Brain microvascular endothelial cell (primary cell): ENCODE measurements around the gene KANK4.

Experiments used
- DNase-seq: peaks from one replicate; pipeline ENCODE4 v3.0.0-alpha.2; 2020
- H3K27ac ChIP-seq: fragments of 250-450 bp; sonication (Bioruptor Pico); 2 replicates; pipeline ENCODE4 v1.5.1; 2020; ENCODE audit warnings: mild to moderate bottlenecking, moderate library complexity
- H3K27me3 ChIP-seq: fragments of 250-450 bp; sonication (Bioruptor Pico); replicated peaks from 2 replicates; pipeline ENCODE4 v1.5.1; 2020; ENCODE audit warnings: mild to moderate bottlenecking
- H3K36me3 ChIP-seq: fragments of 250-450 bp; sonication (Bioruptor Pico); replicated peaks from 2 replicates; pipeline ENCODE4 v1.5.1; 2020; ENCODE audit warnings: mild to moderate bottlenecking
- H3K4me3 ChIP-seq: 2 replicates; pipeline ENCODE4 v1.5.1; 2011; ENCODE audit warnings: low read depth, mild to moderate bottlenecking, control low read depth, low read length, moderate library complexity
- in situ Hi-C: cut with HindIII; loops from 2 replicates; pipeline ENCODE4 v1.10.0; 2017; ENCODE audit warnings: low sequenced_read_pairs, low pct_ligation_motif_present
- TF ChIP-seq, protein P1 (sequence below): IDR thresholded peaks from 2 replicates; pipeline ENCODE4 v1.5.1; 2011; ENCODE audit warnings: low read depth, mild to moderate bottlenecking, moderate library complexity, low read length, control low read depth, inconsistent platforms; ENCODE audit errors: missing control alignments

The KANK4 gene

DNA sequence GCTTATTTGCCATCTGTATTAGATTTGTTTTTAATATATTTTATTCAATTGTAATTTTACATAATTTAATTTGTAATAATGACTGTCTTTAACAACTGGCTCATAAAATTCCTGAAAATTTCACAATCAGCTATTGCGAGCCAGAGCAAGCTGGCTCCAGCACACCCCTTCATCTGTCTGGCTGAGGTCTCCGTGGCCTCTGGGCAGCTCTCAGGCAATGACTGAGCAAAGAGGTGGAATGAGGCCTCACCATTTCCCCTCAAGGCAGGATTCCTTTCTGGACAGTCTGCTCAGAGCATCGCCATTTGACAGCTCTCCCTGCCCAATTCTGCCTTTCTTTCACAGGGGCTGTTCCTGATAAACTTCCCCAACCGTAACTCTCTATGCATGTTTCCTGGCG is 5.8 kb upstream of the KANK4 start:
- no peaks in the 10 kb centered on the region for H3K36me3 ChIP-seq
- in situ Hi-C loops, result no loop called here
- no peak overlapping the region for H3K4me3 ChIP-seq
- no peaks in the 10 kb centered on the region for H3K27me3 ChIP-seq
- H3K27ac ChIP-seq, result no peak overlapping the region
- no peak for DNase-seq
- TF ChIP-seq, protein P1, sequence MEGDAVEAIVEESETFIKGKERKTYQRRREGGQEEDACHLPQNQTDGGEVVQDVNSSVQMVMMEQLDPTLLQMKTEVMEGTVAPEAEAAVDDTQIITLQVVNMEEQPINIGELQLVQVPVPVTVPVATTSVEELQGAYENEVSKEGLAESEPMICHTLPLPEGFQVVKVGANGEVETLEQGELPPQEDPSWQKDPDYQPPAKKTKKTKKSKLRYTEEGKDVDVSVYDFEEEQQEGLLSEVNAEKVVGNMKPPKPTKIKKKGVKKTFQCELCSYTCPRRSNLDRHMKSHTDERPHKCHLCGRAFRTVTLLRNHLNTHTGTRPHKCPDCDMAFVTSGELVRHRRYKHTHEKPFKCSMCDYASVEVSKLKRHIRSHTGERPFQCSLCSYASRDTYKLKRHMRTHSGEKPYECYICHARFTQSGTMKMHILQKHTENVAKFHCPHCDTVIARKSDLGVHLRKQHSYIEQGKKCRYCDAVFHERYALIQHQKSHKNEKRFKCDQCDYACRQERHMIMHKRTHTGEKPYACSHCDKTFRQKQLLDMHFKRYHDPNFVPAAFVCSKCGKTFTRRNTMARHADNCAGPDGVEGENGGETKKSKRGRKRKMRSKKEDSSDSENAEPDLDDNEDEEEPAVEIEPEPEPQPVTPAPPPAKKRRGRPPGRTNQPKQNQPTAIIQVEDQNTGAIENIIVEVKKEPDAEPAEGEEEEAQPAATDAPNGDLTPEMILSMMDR, result no peak

DNA sequence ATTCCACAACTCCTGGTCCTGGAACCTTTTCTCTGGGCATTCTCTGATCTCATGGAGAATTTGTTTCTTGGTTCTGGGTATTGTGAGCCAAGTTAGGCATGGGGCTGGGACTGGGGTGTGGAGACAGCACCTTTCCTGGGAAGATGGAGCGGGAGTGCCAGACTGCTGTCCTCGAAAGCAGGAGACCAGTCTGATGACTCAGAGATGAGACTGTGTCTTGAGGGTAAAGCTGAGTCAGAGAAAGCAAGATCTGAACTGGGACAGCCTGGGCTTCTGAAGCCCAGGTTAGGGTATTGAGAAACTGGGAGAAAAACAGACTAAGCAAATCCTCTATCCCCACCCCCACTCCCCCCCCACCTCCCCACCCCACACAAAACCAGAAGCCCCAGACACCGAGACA is 2.2 kb upstream of the KANK4 start:
- peaks cover 31% of the 10 kb centered on the region for H3K27me3 ChIP-seq
- TF ChIP-seq, protein P1, result no peak
- no peaks in the 10 kb centered on the region for H3K36me3 ChIP-seq
- peak; percentile 76 for DNase-seq
- H3K27ac ChIP-seq, result no peak overlapping the region
- no peak overlapping the region for H3K4me3 ChIP-seq
- in situ Hi-C loops, result no loop called here

DNA sequence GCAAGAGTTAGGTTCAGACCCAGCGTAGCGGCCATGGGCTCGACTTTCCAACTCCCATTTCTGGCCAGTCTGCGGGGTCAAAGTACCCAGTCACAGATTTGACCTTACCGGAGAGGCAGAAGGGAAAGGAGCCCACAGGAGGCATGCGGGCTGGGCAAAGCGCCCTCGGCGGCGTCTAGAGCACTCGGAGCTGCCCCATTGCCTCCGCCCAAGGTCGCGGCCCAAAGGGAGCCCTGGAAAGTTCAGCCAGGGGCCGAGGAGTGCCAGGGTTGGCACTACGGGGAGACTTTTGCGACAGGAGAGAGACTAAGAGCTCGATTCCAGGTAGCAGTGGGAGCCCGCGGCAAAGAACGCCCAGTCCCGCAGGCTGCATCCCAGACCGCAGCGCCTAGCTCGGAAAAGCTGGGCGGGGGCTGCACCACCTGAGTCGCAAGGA is 896 bp downstream of the KANK4 start:
- peaks cover 33% of the 10 kb centered on the region for H3K27me3 ChIP-seq
- in situ Hi-C loops, result no loop called here
- DNase-seq, result no peak
- TF ChIP-seq, protein P1, result no peak
- peak overlapping the region; percentile 59 for H3K4me3 ChIP-seq
- H3K36me3 ChIP-seq, result no peaks in the 10 kb centered on the region
- no peak overlapping the region for H3K27ac ChIP-seq

DNA sequence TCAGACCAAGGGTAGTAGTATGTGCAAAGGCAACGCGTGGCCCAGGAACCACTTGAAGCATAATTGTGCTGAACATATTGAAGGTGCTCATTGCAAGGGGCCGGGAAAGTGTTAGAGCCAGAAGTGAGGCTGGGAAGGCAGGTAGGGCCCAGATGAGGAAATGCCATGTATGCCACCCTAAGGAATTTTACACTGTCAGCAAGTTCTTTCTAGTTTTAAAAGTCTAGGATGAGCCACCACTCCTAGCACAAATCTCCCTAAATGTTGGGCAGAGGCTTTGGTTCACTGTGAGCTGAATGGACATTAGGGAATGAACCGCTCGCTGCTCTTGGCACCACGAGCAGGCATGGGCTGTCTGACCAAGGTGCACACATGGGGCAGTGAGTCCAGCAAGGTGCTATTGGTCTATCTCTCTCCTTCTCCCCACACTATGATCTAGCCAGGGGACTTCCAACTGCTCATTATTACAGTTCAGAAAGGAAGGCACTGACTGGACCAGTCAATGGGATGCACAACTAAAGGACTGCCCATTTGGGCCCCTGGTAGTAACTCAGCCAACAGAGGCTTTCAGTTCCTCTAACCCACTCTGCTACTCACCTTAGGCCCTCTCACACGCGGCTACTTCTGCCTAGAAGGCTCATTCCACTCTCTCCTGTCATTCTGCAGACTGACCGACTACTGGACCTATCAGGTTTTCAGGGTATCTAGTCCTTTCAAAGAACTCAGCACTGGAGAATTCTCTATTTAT is 2.0 kb downstream of the KANK4 start:
- in situ Hi-C loops, result no loop called here
- no peak for DNase-seq
- H3K27ac ChIP-seq, result no peak overlapping the region
- TF ChIP-seq, protein P1, result no peak
- no peaks in the 10 kb centered on the region for H3K36me3 ChIP-seq
- peaks cover 33% of the 10 kb centered on the region for H3K27me3 ChIP-seq
- no peak overlapping the region for H3K4me3 ChIP-seq

DNA sequence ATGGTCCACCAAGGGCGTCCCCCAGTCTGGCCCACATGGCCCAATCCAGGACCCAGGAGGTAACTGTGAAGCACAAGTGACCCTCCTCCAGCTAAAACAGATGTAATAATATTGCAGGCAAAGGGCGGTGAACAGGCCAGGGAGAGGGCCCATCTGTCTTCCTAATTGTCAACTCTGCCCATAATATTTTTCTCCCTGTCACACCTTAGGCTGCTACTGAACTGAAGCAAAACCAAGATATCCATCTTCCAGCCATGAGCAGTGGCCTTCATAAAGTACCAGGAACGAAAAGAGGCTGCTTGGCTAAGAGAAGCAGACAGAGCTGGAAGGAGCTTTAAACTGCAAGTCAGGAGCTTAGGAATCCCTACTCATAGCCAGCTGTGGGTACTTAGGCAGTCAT is 3.1 kb downstream of the KANK4 start:
- Histone ChIP-seq H3K27ac (no peak overlapping the region), H3K27me3 (peaks cover 33% of the 10 kb centered on the region), H3K4me3 (no peak overlapping the region), H3K36me3 (no peaks in the 10 kb centered on the region)
- in situ Hi-C loops, result no loop called here
- TF ChIP-seq, protein P1, result no peak
- DNase-seq, result no peak

DNA sequence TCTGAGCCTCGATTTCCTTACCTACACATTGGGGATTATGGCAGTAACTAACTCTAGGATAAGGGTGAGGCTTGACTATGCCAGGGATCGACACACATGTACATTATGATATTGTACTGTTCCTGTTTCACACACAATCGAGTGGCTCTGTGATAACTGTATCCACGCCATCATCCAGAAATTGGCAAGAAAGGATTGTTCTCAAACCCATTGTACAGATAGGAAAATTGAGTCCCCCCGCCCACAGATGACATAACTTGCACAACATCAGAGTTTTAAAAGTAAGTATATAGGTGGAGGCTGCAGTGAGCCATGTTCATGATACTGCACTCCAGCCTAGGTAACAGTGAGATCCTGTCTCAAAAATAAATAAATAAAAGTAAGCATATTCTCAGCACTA is 3.8 kb downstream of the KANK4 start:
- no peak for DNase-seq
- Histone ChIP-seq H3K27me3 (peaks cover 33% of the 10 kb centered on the region), H3K36me3 (no peaks in the 10 kb centered on the region), H3K27ac (no peak overlapping the region), H3K4me3 (no peak overlapping the region)
- TF ChIP-seq, protein P1, result no peak
- in situ Hi-C loops, result no loop called here
